ENCODE data around the gene FMO5. TPM values are rescaled to one million over a fixed set of nuclear protein-coding genes. Genes with fewer than 3 reads are reported as not detected.

Gene FMO5
- total and polyA plus RNA-seq, 2 of the 13 experiments (the other 11 are each of a cell fraction or from before 2014, with no cell fraction given), result 48.2 to 149 TPM

GRCh38 chr1:147242449-147243227, 17.5 kb upstream of the FMO5 start, which contains the start of gene CHD1L:
TSS of gene CHD1L (plus strand) at chr1:147242684. CDS start at chr1:147242704, 20 bp downstream.
- in situ Hi-C loops (cut with HindIII; ENCODE audit: extremely low pct_ligation_motif_present, low pct_unique_long_range_greater_than_20kb), result loop anchor here (5.0 kb wide), 1 partner anchor 70 kb away; the partner anchor contains the start of gene PRKAB2
- BruUV-seq (replicated peaks), result no TSS peak
- H3K9me3 ChIP-seq (ENCODE audit: low read length), result no peaks in the 10 kb centered on the region
- H4K20me1 ChIP-seq (ENCODE audit: insufficient read depth, low read length), result peaks cover 14% of the 10 kb centered on the region
- H3K9ac ChIP-seq (ENCODE audit: insufficient read depth, low read depth, low read length), result peak within 1 kb of the TSS; percentile 92
- H3K27me3 ChIP-seq (ENCODE audit: control insufficient read depth in 1 of 2, insufficient read depth in 2 of 2, low read length in 2 of 2), result no peaks in the 10 kb centered on the region; a peak in 1 of 5 replicates
- H3K4me1 ChIP-seq (ENCODE audit: insufficient read depth, low read length), result peaks cover 80% of the 10 kb centered on the region
- POLR2A ChIA-PET, result interaction anchor here (0.6 to 3.3 kb wide), 14 partner anchors 17 to 158 kb away, joined by 3 to 31 read pairs (median 10); partner anchors contain the start of genes FMO5 and PRKAB2
- intact Hi-C loops (cut with micrococcal nuclease; ENCODE audit: unreplicated experiment), result loop anchor here (1.0 kb wide), 1 partner anchor 70 kb away; the partner anchor contains the start of gene PRKAB2
- no peaks in the 10 kb centered on the region for H3K36me3 ChIP-seq (replicated peaks in 1 of 2; ENCODE audit: control insufficient read depth in 1 of 2, insufficient read depth in 2 of 2, low read length in 2 of 2)
- FAIRE-seq, result no peak
- peak within 1 kb of the TSS; percentile 77 to 97 (median 89) for H3K4me3 ChIP-seq (replicated peaks in 1 of 3; ENCODE audit: insufficient read depth in 1 of 3, low read depth in 2 of 3, low read length in 3 of 3)
- ATAC-seq, result peak; percentile 88
- DNase-seq (ENCODE audit: low spot score), result peak; percentile 88
- peaks cover 56% of the 10 kb centered on the region for H3K79me2 ChIP-seq (ENCODE audit: insufficient read depth, low read length)
- H3K27ac ChIP-seq (ENCODE audit: extremely low read length, insufficient read depth, low read length), result peak within 1 kb of the TSS; percentile 93
- no peak within 1 kb of the TSS for H2AFZ ChIP-seq (ENCODE audit: low read length)
- peak within 1 kb of the TSS; percentile 88 for H3K4me2 ChIP-seq (ENCODE audit: low read depth, low read length)
- WGBS (ENCODE audit: low lambda C conversion rate), result 4% methylated on average over 10 of the region's 82 CpGs
- CTCF ChIA-PET (ENCODE audit: low intra/inter-chr PET ratio, low total read pairs), result interaction anchor here (0.8 to 4.3 kb wide), 9 partner anchors 18 to 75 kb away, joined by 3 to 141 read pairs (median 4); partner anchors contain the start of genes FMO5 and PRKAB2
- no peak for TF ChIP-seq LCORL (IDR thresholded peaks at IDR 0.05)
- peak; percentile 66 for TF ChIP-seq LCORL (CRISPR knock-in tag; IDR thresholded peaks at IDR 0.05)
- TF ChIP-seq YEATS4 (CRISPR knock-in tag; IDR thresholded peaks at IDR 0.05; ENCODE audit: borderline replicate concordance), result peak; percentile 58; the same call in 1 of the 2 replicates
- no peak; the same call in 1 of the 2 replicates for TF ChIP-seq ZNF878 (CRISPR knock-in tag; IDR thresholded peaks at IDR 0.05)
- peak; percentile 73 for TF ChIP-seq DRAP1 (CRISPR knock-in tag; IDR thresholded peaks at IDR 0.05)
- peak; percentile 44; the same call in 1 of the 2 replicates for TF ChIP-seq NFKBIZ (CRISPR knock-in tag; IDR thresholded peaks at IDR 0.05)
- TF ChIP-seq ZNF777 (CRISPR knock-in tag; IDR thresholded peaks at IDR 0.05), result peak; percentile 14
- no peak for TF ChIP-seq HNF4G (IDR thresholded peaks at IDR 0.05; ENCODE audit: borderline replicate concordance, low read depth, low read length)
- 0 out of 2 replicates have a peak, but pooled peaks have one; percentile 44 for TF ChIP-seq HNF4G (CRISPR knock-in tag; IDR thresholded peaks at IDR 0.05; ENCODE audit: borderline replicate concordance, low read depth)
- TF ChIP-seq FOXP1 (IDR thresholded peaks at IDR 0.05), result no peak
- 0 out of 2 replicates have a peak, but pooled peaks have one; percentile 29 for TF ChIP-seq FOXP1 (CRISPR knock-in tag; IDR thresholded peaks at IDR 0.05)
- peak; percentile 65; the same call in 1 of the 2 replicates for TF ChIP-seq RXRB (CRISPR knock-in tag; IDR thresholded peaks at IDR 0.05; ENCODE audit: borderline replicate concordance)
- TF ChIP-seq ZFX (CRISPR knock-in tag; IDR thresholded peaks at IDR 0.05; ENCODE audit: low read depth), result peak; percentile 95
- TF ChIP-seq SKI (IDR thresholded peaks at IDR 0.05; ENCODE audit: partially characterized antibody), result peak; percentile 84
- peak; percentile 33; the same call in 1 of the 2 replicates for TF ChIP-seq ZNF607 (CRISPR knock-in tag; IDR thresholded peaks at IDR 0.05; ENCODE audit: borderline replicate concordance)
- TF ChIP-seq BATF2 (CRISPR knock-in tag; IDR thresholded peaks at IDR 0.05), result 0 out of 2 replicates have a peak, but pooled peaks have one; percentile 65
- peak; percentile 84 for TF ChIP-seq TBX2 (CRISPR knock-in tag; IDR thresholded peaks at IDR 0.05; ENCODE audit: borderline replicate concordance)
- TF ChIP-seq HBP1 (CRISPR knock-in tag; IDR thresholded peaks at IDR 0.05; ENCODE audit: low read depth), result peak; percentile 82; the same call in 1 of the 2 replicates
- TF ChIP-seq ZNF121 (CRISPR knock-in tag; IDR thresholded peaks at IDR 0.05), result peak; percentile 54; the same call in 1 of the 2 replicates
- TF ChIP-seq ZBTB21 (CRISPR knock-in tag; IDR thresholded peaks at IDR 0.05), result no peak
- peak; percentile 98 for TF ChIP-seq KDM3A (CRISPR knock-in tag; IDR thresholded peaks at IDR 0.05; ENCODE audit: low read depth)
- peak; percentile 43; the same call in 1 of the 2 replicates for TF ChIP-seq GATAD1 (CRISPR knock-in tag; IDR thresholded peaks at IDR 0.05)
- TF ChIP-seq ZNF761 (CRISPR knock-in tag; conservative IDR thresholded peaks at IDR 0.05), result no peak
- TF ChIP-seq FOSL2 (CRISPR knock-in tag; IDR thresholded peaks at IDR 0.05), result peak; percentile 70

All from HepG2 (cell line).